ENCODE results near the gene DGKI. TPM values are rescaled to one million over a fixed set of nuclear protein-coding genes. Genes with fewer than 3 reads are reported as not detected.

DGKI gene
- total RNA-seq, 4 donors from 2014 or later, result 0.44 to 1.1 (median 1.0) TPM; not detected in 1

DNA sequence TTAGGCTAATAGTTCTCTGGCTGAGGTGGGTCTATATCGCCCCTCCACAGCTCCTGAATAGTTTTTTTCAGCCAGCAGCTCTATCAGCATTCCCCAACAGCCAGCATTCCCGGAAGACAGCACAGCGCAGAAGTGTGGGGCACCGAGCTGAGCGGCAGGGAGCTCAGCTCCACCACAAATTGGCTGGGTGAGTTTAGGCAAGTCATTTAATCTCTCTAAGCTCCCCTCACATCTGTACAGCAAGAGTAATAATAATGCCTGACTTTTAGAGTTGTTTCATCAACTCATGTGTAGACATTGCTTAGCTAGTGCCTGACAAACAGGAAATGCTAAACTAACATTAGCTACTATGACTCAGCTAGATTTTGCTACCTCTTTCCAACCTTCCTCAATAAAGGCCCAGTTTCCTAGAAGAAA, 255.3 kb downstream of the DGKI start:
- intact Hi-C loops (cut with DNase I), result no loop called here
- WGBS, 2 donors, result 67 to 73% methylated on average over 1 to 5 of the region's 5 CpGs

DNA sequence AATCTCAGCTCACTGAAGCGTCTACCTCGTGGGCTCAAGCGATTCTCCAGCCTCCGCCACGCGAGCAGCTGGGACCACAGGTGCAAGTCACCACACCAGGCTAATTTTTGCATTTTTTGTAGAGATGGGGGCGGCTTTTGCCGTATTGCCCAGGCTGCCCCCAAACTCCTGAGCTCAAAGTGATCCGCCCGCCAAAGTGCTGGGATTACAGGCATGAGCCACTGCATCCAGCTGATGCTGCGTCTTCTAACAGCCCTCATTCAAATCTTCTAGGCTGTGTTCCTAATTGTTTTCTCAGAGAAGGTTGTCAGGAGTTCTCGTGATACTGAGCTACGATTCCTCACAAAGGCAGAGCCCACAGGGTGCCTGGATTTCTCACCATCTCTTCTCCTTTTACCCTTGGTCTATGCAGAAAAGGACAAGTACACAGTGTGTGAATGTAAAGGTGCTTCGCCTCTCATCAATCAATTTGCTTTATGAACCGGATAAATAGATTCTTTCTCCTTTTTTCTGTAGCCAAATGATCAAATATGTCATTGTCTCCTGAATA, 255.9 kb downstream of the DGKI start:
- no peaks in the 10 kb centered on the region for H3K9me3 ChIP-seq
- no peaks in the 10 kb centered on the region for H3K27me3 ChIP-seq
- no peak overlapping the region for H3K4me3 ChIP-seq
- DNase-seq, result no peak
- intact Hi-C loops (cut with DNase I), result no loop called here
- peaks cover 0 to 13% (median 9%) of the 10 kb centered on the region in 3 donors for H3K4me1 ChIP-seq
- H3K27ac ChIP-seq, result no peak overlapping the region
- no peak for TF ChIP-seq POLR2A (IDR thresholded peaks at IDR 0.05)
- TF ChIP-seq, protein P1, sequence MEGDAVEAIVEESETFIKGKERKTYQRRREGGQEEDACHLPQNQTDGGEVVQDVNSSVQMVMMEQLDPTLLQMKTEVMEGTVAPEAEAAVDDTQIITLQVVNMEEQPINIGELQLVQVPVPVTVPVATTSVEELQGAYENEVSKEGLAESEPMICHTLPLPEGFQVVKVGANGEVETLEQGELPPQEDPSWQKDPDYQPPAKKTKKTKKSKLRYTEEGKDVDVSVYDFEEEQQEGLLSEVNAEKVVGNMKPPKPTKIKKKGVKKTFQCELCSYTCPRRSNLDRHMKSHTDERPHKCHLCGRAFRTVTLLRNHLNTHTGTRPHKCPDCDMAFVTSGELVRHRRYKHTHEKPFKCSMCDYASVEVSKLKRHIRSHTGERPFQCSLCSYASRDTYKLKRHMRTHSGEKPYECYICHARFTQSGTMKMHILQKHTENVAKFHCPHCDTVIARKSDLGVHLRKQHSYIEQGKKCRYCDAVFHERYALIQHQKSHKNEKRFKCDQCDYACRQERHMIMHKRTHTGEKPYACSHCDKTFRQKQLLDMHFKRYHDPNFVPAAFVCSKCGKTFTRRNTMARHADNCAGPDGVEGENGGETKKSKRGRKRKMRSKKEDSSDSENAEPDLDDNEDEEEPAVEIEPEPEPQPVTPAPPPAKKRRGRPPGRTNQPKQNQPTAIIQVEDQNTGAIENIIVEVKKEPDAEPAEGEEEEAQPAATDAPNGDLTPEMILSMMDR (IDR thresholded peaks at IDR 0.05), result no peak
- no peaks in the 10 kb centered on the region for H3K36me3 ChIP-seq
- 84 to 87% methylated on average over 7 to 9 of the region's 15 CpGs for WGBS, 2 donors

More for the DNA sequence above, 255.3 kb downstream of the DGKI start:
- TF ChIP-seq, protein P1 (IDR thresholded peaks at IDR 0.05), result no peak
- TF ChIP-seq POLR2A (IDR thresholded peaks at IDR 0.05), result no peak
- Histone ChIP-seq H3K27ac (no peak overlapping the region), H3K36me3 (no peaks in the 10 kb centered on the region), H3K4me1 (peaks cover 0 to 13% (median 9%) of the 10 kb centered on the region in 3 donors), H3K4me3 (no peak overlapping the region), H3K9me3 (no peaks in the 10 kb centered on the region), H3K27me3 (no peaks in the 10 kb centered on the region)
- DNase-seq, result no peak

DNA sequence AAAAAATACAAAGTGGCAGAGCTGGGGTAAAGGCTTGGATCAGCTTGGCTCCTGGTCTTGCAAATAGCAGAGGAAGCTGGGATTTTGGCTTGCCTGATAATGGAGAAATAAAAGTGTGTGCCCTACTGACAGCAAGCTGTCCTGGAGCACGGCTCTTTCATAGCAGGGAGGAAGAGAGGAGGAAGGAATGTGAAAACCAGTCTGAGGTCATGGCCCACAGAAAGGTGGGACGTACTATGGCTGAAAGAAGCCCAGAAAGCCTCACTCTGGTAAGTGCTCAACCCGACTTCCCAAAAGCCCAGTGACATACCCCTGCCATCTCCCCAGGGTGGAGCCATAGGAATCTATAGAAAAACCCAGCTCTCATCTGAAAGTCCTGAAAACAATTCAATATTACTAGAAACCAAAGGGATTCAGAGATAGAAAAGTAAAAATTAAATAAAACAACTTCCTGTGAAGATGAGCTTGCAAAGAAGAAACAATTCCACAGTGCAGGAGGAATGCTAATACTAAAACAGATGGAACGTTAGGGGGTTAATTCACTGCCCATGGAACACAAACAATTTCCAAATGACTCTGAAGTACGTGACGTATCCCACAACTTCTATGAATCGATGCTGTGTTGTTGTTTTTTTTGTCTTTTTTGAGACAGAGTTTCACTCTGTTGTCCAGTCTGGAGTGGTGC, 256.6 kb downstream of the DGKI start:
- Histone ChIP-seq H3K27ac (no peak overlapping the region), H3K9me3 (no peaks in the 10 kb centered on the region), H3K4me1 (peaks cover 0 to 13% (median 9%) of the 10 kb centered on the region in 3 donors), H3K4me3 (no peak overlapping the region), H3K27me3 (no peaks in the 10 kb centered on the region), H3K36me3 (no peaks in the 10 kb centered on the region)
- intact Hi-C loops (cut with DNase I), result no loop called here
- no peak for TF ChIP-seq POLR2A (IDR thresholded peaks at IDR 0.05)
- TF ChIP-seq, protein P1 (IDR thresholded peaks at IDR 0.05), result no peak
- DNase-seq, result no peak
- WGBS, 2 donors, result 69 to 84% methylated on average over 7 of the region's 7 CpGs

DNA sequence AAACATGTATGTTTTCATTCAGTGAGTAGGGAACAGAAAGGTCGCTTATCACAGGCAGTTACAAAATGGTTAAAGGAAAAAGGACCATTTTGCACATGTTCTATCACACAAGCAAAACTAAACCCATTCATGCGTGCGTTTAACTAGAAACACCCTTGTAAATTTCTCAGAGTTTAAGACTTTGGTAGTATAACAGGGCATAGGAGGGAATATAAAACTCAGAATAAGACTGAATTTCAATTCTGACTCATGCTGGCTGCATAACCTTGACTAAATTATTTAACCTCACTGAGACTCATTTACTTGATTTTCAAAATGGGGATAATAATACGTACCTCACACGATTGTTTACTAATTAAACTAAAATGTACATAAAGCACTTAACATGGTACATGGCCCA, 259.4 kb downstream of the DGKI start:
- DNase-seq, result no peak
- 75 to 85% methylated on average over 5 of the region's 5 CpGs for WGBS, 2 donors
- Histone ChIP-seq H3K27me3 (no peaks in the 10 kb centered on the region), H3K4me3 (no peak overlapping the region), H3K9me3 (no peaks in the 10 kb centered on the region), H3K4me1 (peaks cover 0 to 12% (median 9%) of the 10 kb centered on the region in 3 donors), H3K36me3 (no peaks in the 10 kb centered on the region), H3K27ac (no peak overlapping the region)
- no peak for TF ChIP-seq POLR2A (IDR thresholded peaks at IDR 0.05)
- TF ChIP-seq, protein P1 (IDR thresholded peaks at IDR 0.05), result no peak
- intact Hi-C loops (cut with DNase I), result no loop called here

DNA sequence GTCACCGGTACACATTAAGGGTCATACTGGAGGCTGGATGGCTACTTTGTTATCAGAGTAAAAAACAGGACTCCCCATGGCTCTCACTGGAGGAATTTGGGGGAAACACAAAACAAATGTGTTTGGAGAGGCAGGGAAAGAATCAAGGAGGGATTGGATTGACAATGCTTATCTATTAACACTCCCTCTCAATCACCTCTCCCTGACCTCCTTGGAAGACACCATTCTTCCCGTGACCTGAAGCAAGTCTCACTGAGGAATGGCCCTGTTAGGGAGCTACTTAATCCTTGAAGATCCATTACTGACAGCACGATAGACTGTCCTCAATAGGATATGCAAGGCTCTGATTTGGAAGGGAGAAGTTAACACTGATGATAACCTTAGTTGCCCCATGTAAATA, 261.2 kb downstream of the DGKI start:
- WGBS, 2 donors, result 48 to 58% methylated on average over 3 of the region's 3 CpGs

More for the DNA sequence above, 261.2 kb downstream of the DGKI start:
- intact Hi-C loops (cut with DNase I), result no loop called here
- no peak for TF ChIP-seq POLR2A (IDR thresholded peaks at IDR 0.05)
- TF ChIP-seq, protein P1 (IDR thresholded peaks at IDR 0.05), result no peak
- H3K4me1 ChIP-seq, result no peaks in the 10 kb centered on the region
- no peak overlapping the region for H3K27ac ChIP-seq
- no peak for DNase-seq
- H3K4me3 ChIP-seq, result no peak overlapping the region
- H3K27me3 ChIP-seq, result peaks cover 0 to 3% (median 0%) of the 10 kb centered on the region in 4 donors
- H3K36me3 ChIP-seq, result no peaks in the 10 kb centered on the region
- H3K9me3 ChIP-seq, result no peaks in the 10 kb centered on the region
